Activated T-cell treated with anti-CD3 and anti-CD28 coated beads for 4 hours (primary cell): ENCODE results near the gene LRRFIP1.

Experiments
- DNase-seq: peaks from one replicate; pipeline ENCODE4 v3.0.0-alpha.2; 2020

The LRRFIP1 gene

DNA sequence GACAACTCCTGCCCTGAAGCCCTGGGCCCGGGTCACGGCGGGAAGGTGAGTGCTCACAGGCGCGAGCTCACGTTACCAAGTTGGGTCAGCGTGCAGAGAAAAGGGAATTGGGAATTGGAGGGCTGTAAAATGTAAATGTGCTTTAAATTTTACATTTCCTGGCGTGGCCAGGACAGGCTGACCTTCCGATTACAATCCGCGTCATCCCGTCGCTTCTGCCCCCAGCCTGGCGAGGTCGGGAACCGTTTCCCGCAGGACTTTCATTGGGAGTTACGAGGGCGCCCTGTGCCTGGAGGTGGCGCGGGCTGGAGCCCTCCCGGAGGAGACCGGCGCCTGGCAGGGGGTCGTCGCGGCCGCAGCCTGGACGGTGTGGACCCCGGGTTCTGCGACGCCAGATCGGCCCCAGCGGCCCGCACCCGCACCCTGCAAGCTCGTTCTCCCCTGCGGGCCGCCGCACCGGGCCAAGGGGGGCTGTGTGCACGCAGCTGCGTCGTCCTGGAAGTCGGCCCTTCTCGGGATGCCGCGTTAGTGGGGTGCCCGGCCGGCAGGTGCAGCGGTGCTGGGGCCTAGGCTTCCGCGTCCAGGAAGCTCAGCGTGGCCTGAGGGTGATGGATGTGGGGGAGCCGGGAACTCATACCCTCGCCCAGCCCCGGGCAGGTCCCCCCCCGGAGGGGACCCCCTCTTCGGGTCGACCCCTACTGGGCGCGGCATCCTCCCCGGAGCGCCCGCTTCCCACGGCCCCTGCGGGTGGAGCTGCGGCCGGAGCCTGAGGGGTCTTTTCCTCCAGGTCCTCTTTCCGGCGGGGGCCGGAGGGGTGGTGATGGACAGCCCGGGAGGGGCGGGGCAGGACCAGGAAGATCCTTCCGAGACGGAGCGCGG lies 63.9 kb downstream of the LRRFIP1 start:
- no peak for DNase-seq

DNA sequence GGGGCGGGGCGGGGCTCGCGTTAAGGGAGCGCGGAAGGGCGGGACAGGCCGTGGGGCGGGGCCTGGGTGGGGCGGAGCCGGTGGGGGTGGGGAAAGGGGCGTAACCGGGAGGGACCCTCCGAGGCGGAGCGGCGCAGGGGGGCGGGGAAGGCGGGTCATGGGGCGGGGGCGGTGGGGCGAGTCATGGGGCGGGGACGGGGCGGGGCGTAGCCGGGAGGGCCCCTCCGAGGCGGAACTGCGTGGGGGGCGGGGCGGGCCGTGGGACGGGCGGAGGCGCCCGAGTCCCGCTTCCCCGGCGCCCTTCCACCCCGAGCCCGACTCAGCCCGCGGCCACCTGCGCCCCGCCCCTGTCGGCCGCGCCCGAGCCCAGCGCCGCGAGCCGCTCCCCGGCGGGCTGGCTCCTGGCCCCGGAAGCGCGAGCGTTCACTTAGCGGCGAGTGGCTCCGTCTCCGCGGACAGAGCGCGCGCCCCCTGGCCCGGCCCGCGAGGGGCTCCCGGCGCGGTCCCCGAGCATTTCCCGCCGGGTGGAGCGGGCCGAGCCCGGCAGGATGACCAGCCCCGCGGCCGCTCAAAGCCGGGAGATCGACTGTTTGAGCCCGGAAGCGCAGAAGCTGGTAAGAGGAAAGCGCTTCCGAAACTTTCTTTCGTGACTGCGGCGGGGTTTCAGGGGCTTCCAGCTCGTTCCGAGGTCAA lies 64.7 kb downstream of the LRRFIP1 start:
- DNase-seq: peak; percentile 91

DNA sequence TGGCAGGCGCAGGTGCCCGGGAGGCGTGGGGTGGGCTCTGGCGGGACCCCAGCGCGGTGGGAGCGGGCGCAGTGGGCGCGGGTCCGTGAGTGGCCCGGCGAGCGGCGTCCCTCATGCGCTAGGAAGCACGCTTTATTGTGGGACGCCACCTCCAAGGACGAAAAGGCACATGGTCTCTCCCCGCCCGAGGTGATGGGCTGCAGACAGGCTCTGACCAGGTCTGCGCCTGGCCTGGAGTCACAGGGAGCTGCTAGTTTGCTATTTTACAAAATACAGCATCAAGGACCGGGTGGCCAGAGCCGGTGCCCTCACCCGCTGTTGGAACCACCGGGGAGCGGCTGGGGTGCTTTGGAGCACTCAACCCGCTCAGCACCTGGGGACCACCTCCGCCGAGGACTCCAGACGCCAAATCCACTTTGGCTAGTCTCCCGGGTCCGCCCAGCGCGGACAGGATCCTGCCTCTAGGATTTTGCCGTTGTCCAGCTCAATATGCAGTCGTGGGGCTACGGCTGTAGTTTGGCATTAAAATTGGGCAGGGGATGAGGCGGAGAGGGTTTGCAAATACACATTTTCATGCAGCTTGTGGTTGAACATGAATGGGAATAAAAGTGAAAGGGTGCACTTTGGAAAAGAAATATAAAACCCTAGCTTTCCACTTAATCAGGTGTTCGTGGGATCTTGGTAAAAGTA lies 65.4 kb downstream of the LRRFIP1 start:
- no peak for DNase-seq

DNA sequence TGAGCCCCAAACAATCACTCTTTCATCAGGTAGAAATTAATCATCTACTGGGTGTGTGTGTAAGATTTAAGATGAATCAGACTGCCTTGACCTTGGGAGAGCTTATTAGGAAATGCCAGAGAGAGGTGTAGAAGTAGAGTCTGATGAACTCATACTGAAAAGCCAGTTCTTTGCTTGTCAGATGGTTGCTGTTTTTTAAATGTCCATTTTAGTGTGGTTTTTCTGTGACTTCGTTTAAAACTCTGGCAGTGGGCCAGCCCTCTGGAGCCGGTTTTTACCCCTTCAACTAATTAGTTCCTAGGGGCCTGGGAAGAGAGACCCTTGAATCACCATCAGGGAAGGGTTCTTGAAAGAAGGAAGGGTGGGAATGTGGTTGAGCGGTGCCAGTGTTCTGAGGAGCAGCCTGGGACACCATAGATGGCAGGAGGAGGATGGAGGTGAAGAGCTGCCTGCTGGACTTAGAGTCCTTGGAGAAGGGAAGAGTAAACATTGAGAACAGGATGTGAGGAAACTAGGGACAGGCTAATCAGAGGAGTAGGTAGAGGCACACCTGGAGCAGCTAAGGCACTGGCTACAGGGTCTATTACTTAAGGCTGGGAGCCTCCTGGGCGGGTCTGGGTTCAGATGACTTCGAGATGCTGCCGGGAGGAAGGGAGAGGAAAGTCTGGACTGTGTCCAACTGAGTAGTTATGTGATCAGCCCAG lies 66.1 kb downstream of the LRRFIP1 start:
- no peak for DNase-seq

DNA sequence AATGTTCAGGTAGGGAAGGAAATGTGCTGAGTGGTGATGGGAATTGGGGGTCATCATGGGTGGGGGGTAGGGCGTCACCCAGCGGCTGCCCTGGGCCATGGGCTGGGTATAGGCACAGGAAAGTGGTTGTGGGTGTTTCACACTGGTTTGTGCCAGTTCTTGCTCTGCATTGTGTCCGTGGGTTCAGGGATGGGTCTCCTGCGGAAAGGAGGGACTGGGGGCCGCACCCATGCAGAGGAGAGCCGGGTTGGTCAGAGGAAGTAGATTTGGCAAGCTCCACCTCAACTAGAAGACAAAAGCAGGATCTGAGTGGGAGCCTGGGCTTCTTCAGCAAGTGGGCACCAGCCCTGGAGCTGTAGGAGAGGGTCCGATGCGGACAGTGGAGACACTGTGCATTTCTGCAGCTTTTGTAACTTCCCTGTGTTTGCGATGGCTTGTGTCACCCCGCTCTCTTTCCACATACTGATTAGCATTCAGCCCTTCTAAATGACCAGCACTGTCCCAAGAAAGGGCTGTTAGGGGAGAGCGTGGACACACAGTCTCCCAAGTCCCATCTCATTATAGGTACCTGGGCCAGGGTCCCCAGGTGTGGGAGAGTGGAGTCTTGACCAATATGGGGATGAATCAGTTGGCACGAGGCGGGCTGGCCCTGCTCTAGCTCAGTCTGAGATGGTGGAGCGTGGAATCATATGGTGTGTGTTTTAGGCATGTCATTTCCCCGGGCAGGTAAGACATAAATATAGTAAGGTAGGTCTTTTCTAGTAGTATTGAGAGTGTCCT lies 67.2 kb downstream of the LRRFIP1 start:
- DNase-seq: no peak

DNA sequence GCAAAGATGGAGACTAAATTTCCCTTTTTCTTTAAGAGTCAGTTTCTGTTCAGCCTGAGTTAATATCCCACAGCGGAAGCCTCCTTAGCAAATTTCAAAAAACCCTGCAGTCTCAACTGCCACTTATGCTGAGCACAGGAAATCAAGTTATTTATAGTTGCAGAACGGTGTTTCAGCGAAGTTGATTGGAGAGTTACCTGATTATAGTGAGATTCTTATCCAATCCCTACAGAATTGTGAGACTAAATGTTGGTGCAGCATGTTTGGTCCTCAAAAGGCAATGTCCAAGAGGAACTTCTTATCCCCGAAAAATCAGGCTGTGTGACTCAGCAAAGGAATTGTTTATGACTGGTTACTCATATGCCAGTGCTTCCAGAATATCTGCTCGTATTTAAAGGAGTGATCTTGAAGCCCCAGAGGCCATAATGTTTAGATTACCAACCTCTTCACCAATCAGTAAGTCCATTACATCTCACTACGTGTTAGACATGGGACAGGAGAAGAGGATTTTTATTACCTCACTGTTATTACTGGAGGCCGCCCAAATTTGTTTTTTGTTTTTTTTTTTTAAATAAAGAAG lies 67.9 kb downstream of the LRRFIP1 start:
- DNase-seq: no peak

DNA sequence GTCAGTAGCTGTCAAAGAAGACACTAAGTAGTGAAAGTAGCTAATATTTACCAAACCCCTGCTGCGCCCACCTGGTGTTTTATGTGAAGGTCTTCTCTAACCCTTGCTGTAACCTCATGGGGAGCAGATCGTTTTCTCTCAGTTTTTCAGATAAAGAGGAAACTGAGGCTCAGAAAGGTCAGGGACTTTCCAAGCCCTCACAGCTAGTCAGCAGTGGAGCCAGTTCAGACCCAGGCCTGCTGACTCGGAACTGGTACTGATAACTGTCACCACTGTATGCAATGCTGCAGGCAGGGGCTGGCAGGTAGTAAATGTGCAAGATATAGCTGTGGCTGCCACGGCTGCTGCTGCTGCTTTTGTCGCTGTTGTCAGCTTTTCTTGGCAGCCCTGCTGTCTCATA lies 69.1 kb downstream of the LRRFIP1 start:
- no peak for DNase-seq

DNA sequence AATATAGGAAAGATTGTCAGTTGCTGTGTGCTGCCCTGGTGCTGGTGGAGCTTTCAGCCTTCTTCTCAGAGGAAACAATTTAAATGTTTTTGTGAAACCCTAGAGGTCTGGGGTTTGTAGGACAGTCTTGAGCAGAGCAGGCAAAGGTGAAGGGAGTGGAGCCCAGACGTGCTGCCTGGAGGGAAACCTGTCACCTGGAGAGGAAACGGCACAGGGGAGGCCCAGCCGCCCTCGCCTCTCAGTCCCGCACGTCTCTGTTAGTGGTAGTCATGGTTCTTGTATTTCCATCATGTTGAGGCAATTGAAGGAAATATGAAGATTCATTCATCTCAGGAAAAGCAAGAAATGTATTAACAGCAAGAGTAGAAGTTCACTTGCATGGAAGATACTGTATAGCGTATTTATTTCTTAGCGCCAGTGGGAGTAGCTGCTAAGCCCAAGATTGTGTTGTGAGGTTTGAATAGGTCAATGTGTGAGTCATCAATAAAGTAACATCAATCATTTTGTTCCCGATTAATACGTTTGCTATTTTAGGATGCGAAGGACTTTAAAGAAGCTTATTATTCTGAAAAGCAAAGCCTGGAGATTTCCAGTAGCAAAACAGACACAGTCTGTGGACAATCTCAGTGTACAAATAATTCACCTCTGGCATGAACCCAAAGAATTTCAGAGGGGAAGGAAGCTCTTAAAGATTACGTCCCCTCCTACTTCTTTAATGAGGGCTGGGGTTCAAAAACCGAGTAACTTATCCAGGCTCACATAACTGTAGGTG lies 70.4 kb downstream of the LRRFIP1 start:
- DNase-seq: no peak

DNA sequence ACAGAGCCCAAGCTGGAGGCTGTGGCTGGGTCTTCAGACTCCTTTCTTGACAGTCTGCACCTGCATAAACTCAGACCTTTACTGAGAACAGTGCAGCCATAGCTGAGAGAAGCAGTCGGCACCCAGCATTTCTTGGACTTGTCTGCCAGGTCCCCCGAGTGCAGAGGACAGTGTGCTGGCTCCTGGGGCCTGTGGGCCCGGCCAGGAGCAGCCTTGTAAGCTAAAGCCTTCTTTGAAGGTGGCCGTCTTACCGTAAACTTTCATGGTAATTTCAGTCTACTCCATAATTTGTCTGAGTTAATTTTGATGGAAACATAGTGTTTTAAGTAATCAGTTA lies 70.9 kb downstream of the LRRFIP1 start:
- no peak for DNase-seq

DNA sequence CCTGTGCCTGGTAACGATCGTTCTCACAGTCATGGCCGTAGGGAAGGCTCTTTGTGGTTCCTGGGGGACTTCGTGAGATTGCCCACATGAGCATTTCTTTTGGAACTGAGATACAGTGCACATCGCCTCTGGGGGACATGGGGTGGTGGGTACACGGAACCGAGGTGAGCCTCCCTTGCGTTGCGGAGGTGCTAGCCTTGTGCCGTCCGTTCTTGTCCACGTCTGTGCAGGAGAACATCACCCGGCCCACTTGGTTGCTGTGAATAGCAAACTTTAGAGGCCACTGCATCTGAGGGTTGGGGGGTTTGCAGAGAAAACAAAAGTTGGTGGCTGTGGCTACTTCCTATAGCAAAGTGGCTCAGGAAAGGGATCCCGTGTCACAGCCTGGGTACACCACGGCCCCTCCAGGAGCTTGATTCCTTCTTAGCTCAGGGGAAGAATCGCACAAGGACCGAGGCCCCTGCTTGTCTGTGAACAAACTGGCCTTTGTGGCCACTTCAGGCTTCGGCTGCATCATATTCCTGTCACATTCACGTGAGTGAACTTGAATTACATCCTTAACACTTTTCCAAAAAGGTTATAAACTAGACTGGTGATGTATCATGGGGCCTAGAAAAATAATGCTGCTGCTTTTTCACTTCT lies 72.6 kb downstream of the LRRFIP1 start:
- no peak for DNase-seq

DNA sequence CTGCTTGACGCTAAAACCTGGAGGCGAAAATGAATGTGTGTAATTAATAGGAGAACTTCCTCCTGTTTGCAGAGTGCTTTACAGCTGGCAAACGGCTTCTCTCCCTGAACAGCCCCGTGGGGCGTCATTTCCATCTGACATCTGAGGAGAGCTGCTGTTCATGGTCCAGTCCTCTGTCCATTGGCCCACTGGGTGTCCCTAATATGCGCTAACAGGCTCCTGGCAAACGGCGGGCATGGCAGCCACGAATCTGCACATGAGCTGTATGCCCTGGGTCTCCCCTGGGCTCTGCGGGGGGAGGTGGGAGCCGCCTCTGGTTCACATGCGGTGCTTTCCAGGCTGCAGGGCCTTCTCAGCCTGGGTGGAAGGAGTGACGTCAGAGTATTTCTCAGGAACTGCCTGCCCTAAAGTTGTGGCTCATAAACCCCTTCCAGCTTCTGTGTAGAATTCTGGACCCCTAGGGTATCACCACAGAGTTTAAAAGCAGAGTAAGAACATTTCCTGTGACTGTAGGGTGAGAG lies 73.2 kb downstream of the LRRFIP1 start:
- peak; percentile 77 for DNase-seq

DNA sequence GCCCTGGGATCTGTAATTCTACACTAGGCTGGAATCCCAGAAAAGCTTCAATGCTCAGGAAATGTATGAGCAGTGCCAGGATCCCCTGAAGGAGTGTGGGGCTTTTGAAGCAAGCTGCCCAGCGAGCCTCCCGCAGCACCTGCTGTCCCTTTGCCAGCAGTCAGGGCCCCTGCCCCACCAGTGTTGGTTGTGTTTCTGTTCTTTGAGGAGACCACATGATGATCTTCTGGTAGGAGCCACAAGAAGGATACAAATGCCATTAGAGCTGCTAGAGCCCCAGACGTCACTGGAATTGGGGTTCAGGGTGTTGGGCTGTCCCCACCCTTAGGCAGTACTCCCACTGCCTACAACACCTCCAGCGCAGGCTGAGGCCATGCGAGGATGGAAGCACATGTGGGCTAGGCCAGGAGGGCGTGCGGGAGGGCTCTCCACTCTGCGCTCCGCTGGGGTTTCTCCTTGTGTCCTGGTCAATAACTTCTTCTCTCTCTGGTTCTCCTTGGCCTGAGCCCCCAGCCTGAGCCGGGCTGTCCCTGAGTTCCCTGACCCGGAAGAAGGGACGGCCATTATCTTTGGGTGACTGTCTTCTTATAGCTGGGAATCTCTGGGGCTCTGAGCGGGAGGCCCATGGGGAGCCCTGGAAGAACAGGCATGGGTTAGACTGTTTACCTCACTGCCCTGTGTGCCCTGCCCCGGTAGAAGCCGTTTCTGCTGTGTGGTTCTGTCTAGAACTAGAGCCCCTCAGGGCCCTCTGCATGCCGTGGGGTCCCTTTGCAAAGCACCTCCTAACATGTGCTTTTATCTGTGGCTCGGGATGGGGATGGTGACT lies 73.9 kb downstream of the LRRFIP1 start:
- no peak for DNase-seq

DNA sequence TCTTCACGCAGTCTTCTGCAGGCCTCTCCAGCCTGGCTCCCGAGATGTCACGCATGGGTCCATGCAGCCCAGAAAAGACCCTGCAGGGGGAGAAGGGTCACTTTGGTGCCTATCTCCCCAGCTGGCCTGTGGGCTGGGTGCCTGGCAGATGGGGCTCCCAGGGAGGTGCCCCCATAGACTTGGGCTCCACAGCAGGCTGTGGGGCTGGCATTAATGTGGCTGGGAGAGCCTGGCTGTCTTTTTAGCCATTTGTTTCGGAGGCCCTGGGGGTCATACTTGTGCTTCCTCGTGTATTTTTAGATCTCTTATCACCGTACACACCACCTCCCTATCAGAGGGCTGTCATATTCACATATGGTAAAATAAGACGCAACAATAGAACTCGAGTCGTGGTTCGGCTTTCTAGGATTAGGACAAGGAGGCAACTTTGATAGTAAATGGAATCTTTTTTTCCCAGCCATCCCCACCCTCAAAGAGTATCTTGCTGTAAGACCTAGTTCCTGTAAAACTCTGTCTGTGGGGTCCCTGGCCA lies 74.5 kb downstream of the LRRFIP1 start:
- no peak for DNase-seq

DNA sequence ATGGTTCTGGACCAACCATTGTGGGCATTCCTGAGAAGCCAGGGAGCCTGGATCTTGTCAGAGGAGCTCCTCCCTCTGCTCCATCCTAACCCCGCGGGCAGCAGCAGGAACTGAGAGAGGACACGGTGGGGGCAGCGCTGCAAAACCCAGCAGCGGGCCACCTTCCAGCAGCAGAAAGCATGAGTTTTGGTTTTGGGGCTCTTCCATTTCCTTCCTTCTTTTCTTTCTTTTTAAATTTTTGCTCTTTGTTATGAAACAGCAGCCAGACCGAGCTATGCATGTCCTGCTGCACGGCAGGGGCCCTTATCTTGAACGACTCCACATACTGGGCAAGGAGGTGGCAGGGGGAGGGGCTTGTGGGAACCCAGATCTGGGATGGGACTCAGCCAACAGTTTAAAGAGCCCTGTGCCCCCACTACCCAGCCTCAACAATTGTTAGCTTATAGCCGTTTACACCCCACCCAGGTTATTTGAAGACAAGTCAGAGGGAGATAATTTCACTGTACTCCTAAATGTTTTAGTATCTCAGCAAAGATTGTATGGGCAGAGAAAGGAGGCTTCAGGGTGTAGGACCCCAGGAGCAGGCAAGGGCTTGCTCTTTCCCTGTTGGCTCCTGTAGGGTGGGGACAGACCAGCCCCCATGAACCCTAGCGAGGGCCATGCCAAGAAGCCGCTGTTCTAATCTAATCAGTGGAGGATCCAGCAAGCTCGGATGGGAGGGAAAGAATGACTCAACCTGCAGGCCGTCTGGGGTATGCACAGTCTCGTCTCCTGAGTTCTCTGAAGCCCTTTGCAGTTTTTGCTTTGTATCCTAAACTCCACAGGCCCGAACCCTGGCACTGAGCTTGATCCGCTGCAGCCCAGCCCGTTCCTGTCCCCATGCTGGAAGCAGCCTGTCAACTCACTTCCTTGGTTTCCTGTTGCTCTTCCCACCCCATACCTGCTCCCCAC lies 75.3 kb downstream of the LRRFIP1 start:
- no peak for DNase-seq

DNA sequence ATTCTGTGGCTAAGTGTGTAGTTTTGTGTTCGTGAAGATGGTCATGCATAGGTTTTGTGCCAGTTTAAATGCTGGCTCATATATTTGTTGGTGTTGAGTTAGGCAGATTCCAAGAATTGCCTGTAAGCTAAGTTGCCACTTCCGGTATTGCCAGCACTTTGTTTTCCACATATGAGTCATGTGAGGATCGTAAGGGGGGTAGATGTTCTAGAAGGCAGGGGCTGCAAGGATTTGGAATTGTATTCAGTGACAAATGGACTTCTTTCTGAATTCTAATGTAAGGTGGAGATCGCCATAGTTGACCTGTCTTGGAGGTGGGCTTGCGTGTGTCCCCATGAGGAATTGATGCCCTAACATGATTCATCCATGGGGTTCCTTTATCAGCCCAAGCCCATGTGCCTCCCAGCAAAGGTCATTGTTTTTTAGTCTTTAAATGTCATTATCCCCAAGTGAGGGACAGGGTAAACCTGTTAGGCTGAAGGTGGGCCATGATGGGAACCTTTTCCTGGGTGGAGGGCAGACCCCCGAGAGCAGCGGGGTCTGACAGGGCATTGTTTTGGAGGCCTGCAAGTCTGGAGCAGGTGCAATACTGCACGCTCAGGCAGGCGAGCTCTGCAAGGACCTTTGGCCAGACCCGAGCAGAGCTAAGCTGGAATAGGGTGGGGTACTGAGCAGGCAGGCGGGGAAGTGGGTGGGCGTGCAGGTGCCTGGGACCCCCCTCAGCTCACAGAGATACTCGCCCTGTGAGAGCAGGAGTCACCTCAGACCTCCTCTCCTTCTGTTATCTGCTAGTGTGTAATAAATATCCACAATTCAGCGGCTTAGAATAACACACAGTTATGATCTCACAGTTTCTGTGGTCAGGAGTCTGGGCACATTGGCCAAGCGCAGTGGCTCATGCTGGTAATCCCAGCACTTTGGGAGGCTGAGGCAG lies 77.4 kb downstream of the LRRFIP1 start:
- DNase-seq: no peak

DNA sequence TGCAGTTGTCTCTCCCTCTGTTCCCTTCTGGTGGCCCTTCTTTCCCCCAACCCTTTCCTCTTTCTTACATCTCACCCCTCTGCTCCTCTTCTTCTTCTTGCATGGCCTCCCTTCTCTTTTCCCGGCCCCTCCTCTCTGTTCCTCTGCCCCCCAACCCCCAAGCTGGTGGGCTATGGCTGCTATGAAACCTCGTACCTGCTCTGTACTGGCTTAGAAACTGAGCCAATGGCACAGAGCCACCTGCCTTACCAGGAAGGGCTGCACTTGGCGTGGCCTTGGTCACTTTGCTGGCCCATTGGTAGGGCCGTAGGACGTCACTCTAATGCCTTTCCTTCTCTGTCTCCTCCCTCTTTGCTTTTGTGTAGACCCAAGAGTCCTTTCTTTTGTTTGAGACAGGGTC lies 78.9 kb downstream of the LRRFIP1 start:
- DNase-seq: no peak

DNA sequence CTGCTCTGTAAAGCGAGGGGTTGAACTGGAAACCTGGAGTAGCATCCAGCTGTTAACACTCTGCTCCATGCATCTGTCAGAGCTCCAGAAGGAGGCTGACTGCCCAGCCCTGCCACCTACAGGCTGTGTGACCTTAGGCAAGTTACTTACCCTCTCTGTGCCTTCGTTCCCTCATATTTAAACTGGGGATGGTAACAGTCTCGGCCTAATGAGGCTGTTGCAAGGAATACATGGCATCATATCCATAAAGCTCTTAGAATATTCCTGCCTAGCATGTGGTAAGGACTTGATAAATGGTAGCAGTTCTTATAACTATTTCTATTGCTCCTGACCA lies 80.6 kb downstream of the LRRFIP1 start:
- no peak for DNase-seq
